ENCODE measurements around the gene WNT8B.

DNA sequence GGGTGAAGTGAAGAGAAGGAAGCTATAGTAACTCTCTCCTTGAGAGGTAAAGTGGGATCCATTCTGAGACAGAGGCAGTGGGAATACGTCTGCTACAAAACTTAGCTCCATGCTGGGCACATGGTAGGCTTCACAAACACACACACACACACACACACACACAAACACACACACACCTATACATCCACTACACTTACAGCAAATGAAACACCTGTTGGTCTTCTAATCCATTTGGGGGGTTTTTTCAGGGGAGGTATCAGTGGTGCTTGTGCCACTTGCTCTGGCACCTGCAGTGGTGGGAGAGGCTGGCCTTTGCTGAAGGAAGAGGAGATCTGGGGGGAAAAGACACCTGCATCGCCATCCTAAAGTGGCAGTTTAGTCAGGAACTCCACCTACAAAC, 42.4 kb downstream of the WNT8B start:
- TF ChIP-seq, protein P1, sequence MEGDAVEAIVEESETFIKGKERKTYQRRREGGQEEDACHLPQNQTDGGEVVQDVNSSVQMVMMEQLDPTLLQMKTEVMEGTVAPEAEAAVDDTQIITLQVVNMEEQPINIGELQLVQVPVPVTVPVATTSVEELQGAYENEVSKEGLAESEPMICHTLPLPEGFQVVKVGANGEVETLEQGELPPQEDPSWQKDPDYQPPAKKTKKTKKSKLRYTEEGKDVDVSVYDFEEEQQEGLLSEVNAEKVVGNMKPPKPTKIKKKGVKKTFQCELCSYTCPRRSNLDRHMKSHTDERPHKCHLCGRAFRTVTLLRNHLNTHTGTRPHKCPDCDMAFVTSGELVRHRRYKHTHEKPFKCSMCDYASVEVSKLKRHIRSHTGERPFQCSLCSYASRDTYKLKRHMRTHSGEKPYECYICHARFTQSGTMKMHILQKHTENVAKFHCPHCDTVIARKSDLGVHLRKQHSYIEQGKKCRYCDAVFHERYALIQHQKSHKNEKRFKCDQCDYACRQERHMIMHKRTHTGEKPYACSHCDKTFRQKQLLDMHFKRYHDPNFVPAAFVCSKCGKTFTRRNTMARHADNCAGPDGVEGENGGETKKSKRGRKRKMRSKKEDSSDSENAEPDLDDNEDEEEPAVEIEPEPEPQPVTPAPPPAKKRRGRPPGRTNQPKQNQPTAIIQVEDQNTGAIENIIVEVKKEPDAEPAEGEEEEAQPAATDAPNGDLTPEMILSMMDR (IDR thresholded peaks at IDR 0.05; ENCODE audit: poor library complexity, severe bottlenecking) = no peak
- TF ChIP-seq, protein P2, sequence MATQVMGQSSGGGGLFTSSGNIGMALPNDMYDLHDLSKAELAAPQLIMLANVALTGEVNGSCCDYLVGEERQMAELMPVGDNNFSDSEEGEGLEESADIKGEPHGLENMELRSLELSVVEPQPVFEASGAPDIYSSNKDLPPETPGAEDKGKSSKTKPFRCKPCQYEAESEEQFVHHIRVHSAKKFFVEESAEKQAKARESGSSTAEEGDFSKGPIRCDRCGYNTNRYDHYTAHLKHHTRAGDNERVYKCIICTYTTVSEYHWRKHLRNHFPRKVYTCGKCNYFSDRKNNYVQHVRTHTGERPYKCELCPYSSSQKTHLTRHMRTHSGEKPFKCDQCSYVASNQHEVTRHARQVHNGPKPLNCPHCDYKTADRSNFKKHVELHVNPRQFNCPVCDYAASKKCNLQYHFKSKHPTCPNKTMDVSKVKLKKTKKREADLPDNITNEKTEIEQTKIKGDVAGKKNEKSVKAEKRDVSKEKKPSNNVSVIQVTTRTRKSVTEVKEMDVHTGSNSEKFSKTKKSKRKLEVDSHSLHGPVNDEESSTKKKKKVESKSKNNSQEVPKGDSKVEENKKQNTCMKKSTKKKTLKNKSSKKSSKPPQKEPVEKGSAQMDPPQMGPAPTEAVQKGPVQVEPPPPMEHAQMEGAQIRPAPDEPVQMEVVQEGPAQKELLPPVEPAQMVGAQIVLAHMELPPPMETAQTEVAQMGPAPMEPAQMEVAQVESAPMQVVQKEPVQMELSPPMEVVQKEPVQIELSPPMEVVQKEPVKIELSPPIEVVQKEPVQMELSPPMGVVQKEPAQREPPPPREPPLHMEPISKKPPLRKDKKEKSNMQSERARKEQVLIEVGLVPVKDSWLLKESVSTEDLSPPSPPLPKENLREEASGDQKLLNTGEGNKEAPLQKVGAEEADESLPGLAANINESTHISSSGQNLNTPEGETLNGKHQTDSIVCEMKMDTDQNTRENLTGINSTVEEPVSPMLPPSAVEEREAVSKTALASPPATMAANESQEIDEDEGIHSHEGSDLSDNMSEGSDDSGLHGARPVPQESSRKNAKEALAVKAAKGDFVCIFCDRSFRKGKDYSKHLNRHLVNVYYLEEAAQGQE (IDR thresholded peaks at IDR 0.05; ENCODE audit: borderline replicate concordance) = no peak
- TF ChIP-seq POLR2AphosphoS5 (IDR thresholded peaks at IDR 0.05) (no peak), TAF1 (IDR thresholded peaks at IDR 0.05; ENCODE audit: low read depth) (no peak), EP300 (conservative IDR thresholded peaks at IDR 0.05; ENCODE audit: poor library complexity, severe bottlenecking) (no peak), EZH2 (IDR thresholded peaks at IDR 0.05; ENCODE audit: borderline replicate concordance, insufficient read depth, low read length, poor library complexity, severe bottlenecking) (no peak), SMC3 (conservative IDR thresholded peaks at IDR 0.05; ENCODE audit: poor library complexity) (no peak), MXI1 (conservative IDR thresholded peaks at IDR 0.05; ENCODE audit: poor library complexity, severe bottlenecking) (no peak), RAD21 (conservative IDR thresholded peaks at IDR 0.05) (no peak)
